Activated naive CD8-positive, alpha-beta T cell treated with anti-CD3 and anti-CD28 coated beads, Interleukin-2, amount 50 U/mL, for 24 hours (primary cell): Measurements from ENCODE around the gene PARD6G.
"Not testable (repeated sequence)": the region's sequence is repeated elsewhere in the genome, so short reads cannot be mapped to it uniquely, and the experiment has no call there.

Source experiments
- ATAC-seq: fragments of 150-1000 bp; cut with Tn5 transposase; one replicate; pipeline ENCODE4 v1.10.0; 2021
- DNase-seq: peaks from one replicate; pipeline ENCODE4 v3.0.0; 2021
- H3K27ac Mint-ChIP-seq: one replicate; pipeline ENCODE4 v1.8.0; 2021; ENCODE audit warnings: mild to moderate bottlenecking, mixed read lengths
- H3K27me3 Mint-ChIP-seq: one replicate; pipeline ENCODE4 v1.8.0; 2021; ENCODE audit warnings: mixed read lengths
- H3K36me3 Mint-ChIP-seq: one replicate; pipeline ENCODE4 v1.8.0; 2021; ENCODE audit warnings: low read depth, mixed read lengths
- H3K4me1 Mint-ChIP-seq: one replicate; pipeline ENCODE4 v1.8.0; 2021; ENCODE audit warnings: mixed read lengths
- H3K4me3 Mint-ChIP-seq: one replicate; pipeline ENCODE4 v1.8.0; 2021; ENCODE audit warnings: mild to moderate bottlenecking, moderate library complexity, mixed read lengths
- H3K9me3 Mint-ChIP-seq: one replicate; pipeline ENCODE4 v1.8.0; 2021; ENCODE audit warnings: mixed read lengths

Gene PARD6G

DNA sequence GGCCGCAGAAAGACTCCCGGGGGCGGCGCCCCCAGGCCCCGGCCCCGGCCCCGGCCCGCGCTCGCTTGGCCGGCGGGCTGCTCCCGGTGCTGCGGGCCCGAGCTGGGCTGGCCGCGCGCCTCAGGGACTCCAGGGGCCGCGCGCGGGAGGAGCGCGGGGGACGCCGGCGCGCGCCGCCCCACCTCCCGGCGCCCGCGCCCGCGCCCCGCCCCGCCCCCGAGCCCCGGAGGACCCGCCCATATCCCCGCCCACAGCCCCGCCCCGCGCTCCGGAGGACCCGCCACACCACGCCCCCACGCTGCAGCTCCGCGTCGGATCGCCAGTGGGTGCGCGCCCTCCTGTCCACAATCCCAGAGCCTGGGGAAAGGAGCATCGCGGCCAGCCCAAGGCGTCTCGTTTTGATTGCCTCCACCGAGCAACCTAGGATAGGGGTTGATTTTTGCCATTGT is at the start of gene PARD6G:
Gene PARD6G (minus strand): TSS at position 122 of the 449 bp plus-strand sequence. CDS start 166 bp downstream, outside the sequence.
- Mint-ChIP-seq H3K27ac (no peak within 1 kb of the TSS), H3K27me3 (peaks cover 34% of the 10 kb centered on the region), H3K36me3 (no peaks in the 10 kb centered on the region), H3K4me1 (peaks cover 8% of the 10 kb centered on the region), H3K9me3 (no peaks in the 10 kb centered on the region), H3K4me3 (no peak within 1 kb of the TSS)
- ATAC-seq (peak; percentile 59), DNase-seq (peak; percentile 67)

DNA sequence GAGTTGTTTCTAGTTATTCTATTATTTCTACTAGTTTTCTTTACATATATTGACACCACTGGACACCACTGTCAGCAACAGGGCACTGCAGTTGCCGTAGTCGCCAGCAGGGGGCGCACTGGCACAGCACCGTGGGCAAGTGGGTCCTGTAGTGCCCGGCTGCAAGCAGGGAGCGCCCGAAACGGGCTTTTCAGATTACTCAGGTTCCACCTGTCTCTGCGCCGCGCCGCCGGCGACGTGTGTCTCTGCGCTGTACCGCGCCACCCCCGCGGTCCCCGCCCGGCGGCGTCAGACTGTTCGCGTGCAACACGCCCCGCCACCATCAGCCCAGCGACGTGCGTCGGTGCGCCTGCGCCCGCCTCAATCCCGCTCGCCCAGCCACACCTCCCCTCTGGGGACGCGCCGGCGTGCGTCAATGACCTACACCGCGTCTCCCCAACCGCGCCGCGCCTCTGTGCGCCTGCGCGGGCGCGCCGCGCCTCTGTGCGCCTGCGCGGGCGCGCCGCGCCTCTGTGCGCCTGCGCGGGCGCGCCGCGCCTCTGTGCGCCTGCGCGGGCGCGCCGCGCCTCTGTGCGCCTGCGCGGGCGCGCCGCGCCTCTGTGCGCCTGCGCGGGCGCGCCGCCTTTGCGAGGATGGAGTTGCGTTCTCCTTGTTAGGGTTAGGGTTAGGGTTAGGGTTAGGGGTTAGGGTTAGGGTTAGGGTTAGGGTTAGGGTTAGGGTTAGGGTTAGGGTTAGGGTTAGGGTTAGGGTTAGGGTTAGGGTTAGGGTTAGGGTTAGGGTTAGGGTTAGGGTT is 15.1 kb upstream of the PARD6G start:
- not testable (repeated sequence) for H3K4me1 Mint-ChIP-seq, H3K4me3 Mint-ChIP-seq, H3K36me3 Mint-ChIP-seq, H3K27ac Mint-ChIP-seq, H3K9me3 Mint-ChIP-seq, ATAC-seq, H3K27me3 Mint-ChIP-seq
- DNase-seq, result peak; percentile 44

- DNase-seq (no peak), ATAC-seq (no peak)
- H3K27ac Mint-ChIP-seq, result no peak overlapping the region
- H3K4me1 Mint-ChIP-seq, result no peaks in the 10 kb centered on the region
- no peak overlapping the region for H3K4me3 Mint-ChIP-seq
- no peaks in the 10 kb centered on the region for H3K9me3 Mint-ChIP-seq
- peaks cover 8% of the 10 kb centered on the region for H3K27me3 Mint-ChIP-seq
- H3K36me3 Mint-ChIP-seq, result no peaks in the 10 kb centered on the region
Measured at GRCh38 chr18:80259610-80260009, 12.3 kb upstream of the PARD6G start.

GRCh38 chr18:80258640-80259039 is 11.3 kb upstream of the PARD6G start:
- Mint-ChIP-seq H3K4me3 (no peak overlapping the region), H3K4me1 (no peaks in the 10 kb centered on the region), H3K36me3 (no peaks in the 10 kb centered on the region), H3K27me3 (peaks cover 8% of the 10 kb centered on the region), H3K27ac (no peak overlapping the region), H3K9me3 (no peaks in the 10 kb centered on the region)
- no peak for ATAC-seq
- DNase-seq, result no peak

DNA sequence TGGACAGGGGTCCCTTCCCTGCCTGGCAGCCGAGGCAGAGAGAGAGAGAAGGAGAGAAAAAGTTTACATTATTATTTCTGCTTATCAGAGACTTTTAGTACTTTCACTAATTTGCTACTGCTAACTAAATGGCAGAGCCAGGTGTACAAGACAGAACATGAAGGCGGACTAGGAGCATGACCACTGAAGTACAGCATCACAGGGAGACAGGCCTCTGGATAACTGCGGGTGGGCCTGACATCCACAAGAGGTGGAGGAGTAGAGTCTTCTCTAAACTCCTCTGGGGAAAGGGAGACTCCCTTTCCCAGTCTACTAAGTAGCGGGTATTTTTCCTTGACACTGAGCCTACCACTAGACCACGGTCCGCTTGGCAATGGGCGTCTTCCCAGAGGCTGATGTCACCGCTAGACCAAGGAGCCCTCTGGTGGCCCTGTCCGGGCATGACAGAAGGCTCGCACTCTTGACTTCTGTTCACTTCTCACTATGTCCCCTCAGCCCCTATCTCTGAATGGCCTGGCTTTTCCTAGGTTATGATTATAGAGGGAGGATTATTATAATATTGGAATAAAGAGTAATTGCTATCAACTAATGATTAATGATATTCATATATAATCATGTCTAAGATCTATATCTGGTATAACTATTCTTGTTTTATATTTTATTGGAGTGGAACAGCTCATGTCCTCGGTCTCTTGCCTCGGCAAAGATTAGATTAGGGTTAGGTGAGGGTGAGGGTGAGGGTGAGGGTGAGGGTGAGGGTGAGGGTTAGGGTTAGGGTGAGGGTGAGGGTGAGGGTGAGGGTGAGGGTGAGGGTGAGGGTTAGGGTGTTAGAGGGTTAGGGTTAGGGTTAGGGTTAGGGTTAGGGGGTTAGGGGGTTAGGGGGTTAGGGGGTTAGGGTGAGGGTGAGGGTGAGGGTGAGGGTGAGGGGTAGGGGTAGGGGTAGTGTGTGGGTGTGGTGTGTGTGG is 10.5 kb upstream of the PARD6G start:
- not testable (repeated sequence) for H3K4me1 Mint-ChIP-seq, H3K27ac Mint-ChIP-seq, H3K4me3 Mint-ChIP-seq, H3K36me3 Mint-ChIP-seq, ATAC-seq, H3K9me3 Mint-ChIP-seq, H3K27me3 Mint-ChIP-seq
- peak; percentile 68 for DNase-seq

DNA sequence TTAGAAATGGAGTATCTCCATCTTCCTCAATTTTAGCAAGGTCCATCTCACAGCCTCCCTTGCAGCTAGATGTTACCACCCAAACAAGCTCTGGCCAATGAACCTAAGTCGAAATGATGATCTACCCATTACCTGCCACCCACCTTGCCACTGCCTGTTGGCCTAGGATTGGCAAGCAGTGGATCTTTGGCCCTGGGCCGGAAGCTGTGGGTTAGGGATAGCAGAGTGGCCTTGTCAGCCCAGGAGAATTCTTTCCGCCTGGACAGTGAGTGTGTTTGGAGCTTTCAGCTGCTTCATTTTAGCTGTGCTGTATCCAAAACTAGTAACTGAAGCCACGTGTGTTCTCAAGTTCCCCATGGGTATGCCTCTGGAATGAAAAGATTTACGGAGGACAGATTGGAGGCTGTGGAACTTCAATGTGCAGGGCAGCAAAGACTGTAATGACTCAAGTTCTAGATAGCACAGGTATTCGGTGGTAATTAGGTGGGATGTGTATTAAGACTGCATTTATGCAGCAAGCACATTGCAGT is 7.7 kb upstream of the PARD6G start:
- ATAC-seq (no peak), DNase-seq (no peak)
- no peaks in the 10 kb centered on the region for H3K9me3 Mint-ChIP-seq
- H3K36me3 Mint-ChIP-seq, result no peaks in the 10 kb centered on the region
- H3K4me1 Mint-ChIP-seq, result no peaks in the 10 kb centered on the region
- H3K27me3 Mint-ChIP-seq, result peaks cover 4% of the 10 kb centered on the region
- H3K4me3 Mint-ChIP-seq, result no peak overlapping the region
- no peak overlapping the region for H3K27ac Mint-ChIP-seq

DNA sequence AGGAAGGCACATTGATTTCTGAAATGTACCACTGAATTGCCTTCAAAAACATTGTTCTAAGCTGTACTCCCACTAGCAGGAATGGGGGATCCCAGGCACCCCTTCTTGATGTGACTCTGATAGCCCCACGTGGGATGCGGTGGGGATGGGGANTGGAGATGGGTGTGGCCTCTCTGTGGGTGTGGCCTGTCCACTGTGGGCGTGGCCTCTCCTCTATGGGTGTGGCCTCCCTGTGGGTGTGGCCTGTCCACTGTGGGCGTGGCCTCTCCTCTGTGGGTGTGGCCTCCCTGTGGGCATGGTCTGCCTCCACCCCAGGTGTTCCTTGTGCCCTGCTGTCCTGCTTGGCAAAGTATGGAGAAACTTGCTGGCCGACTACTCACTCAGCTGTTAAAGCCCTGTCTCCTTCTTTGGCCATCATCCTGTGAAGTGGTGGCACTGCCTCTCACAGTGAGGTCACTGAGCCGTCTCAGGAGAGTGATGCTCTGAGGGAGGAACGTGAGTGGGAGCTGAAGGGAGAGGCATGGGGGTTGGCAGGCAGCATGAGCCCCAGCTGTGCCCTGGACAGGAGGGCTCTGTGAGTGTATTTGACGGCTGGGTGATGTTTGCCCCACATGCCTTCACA is 6.7 kb upstream of the PARD6G start:
- H3K9me3 Mint-ChIP-seq, result no peaks in the 10 kb centered on the region
- H3K4me3 Mint-ChIP-seq, result no peak overlapping the region
- no peak for ATAC-seq
- no peak overlapping the region for H3K27ac Mint-ChIP-seq
- H3K36me3 Mint-ChIP-seq, result no peaks in the 10 kb centered on the region
- H3K27me3 Mint-ChIP-seq, result peaks cover 4% of the 10 kb centered on the region
- DNase-seq, result no peak
- no peaks in the 10 kb centered on the region for H3K4me1 Mint-ChIP-seq

GRCh38 chr18:80253236-80253635 is 5.9 kb upstream of the PARD6G start:
- H3K36me3 Mint-ChIP-seq, result no peaks in the 10 kb centered on the region
- no peak overlapping the region for H3K4me3 Mint-ChIP-seq
- no peak for ATAC-seq
- H3K27ac Mint-ChIP-seq, result no peak overlapping the region
- no peaks in the 10 kb centered on the region for H3K9me3 Mint-ChIP-seq
- no peaks in the 10 kb centered on the region for H3K4me1 Mint-ChIP-seq
- H3K27me3 Mint-ChIP-seq, result peaks cover 9% of the 10 kb centered on the region
- no peak for DNase-seq

GRCh38 chr18:80252136-80252535 is 4.8 kb upstream of the PARD6G start:
- no peak overlapping the region for H3K4me3 Mint-ChIP-seq
- H3K27me3 Mint-ChIP-seq, result peaks cover 14% of the 10 kb centered on the region
- DNase-seq (no peak), ATAC-seq (no peak)
- H3K9me3 Mint-ChIP-seq, result no peaks in the 10 kb centered on the region
- H3K36me3 Mint-ChIP-seq, result no peaks in the 10 kb centered on the region
- H3K27ac Mint-ChIP-seq, result no peak overlapping the region
- peaks cover 3% of the 10 kb centered on the region for H3K4me1 Mint-ChIP-seq

GRCh38 chr18:80251700-80252099 is 4.4 kb upstream of the PARD6G start:
- no peak overlapping the region for H3K4me3 Mint-ChIP-seq
- no peaks in the 10 kb centered on the region for H3K36me3 Mint-ChIP-seq
- peaks cover 12% of the 10 kb centered on the region for H3K27me3 Mint-ChIP-seq
- no peak overlapping the region for H3K27ac Mint-ChIP-seq
- H3K4me1 Mint-ChIP-seq, result peaks cover 3% of the 10 kb centered on the region
- no peaks in the 10 kb centered on the region for H3K9me3 Mint-ChIP-seq
- no peak for ATAC-seq
- DNase-seq, result no peak

GRCh38 chr18:80250740-80251364 is 3.5 kb upstream of the PARD6G start:
- Mint-ChIP-seq H3K9me3 (no peaks in the 10 kb centered on the region), H3K4me3 (no peak overlapping the region), H3K36me3 (no peaks in the 10 kb centered on the region), H3K27ac (no peak overlapping the region), H3K4me1 (peaks cover 6% of the 10 kb centered on the region), H3K27me3 (peaks cover 14% of the 10 kb centered on the region)
- ATAC-seq (no peak), DNase-seq (no peak)

GRCh38 chr18:80249217-80250093 is 2.1 kb upstream of the PARD6G start:
- Mint-ChIP-seq H3K27me3 (peaks cover 24% of the 10 kb centered on the region), H3K9me3 (no peaks in the 10 kb centered on the region), H3K4me1 (peaks cover 8% of the 10 kb centered on the region), H3K4me3 (no peak overlapping the region), H3K36me3 (no peaks in the 10 kb centered on the region), H3K27ac (no peak overlapping the region)
- ATAC-seq (no peak), DNase-seq (no peak)
